ENCODE measurements around the gene SOX6. TPM values are rescaled to one million over a fixed set of nuclear protein-coding genes. Genes with fewer than 3 reads are reported as not detected.

SOX6 gene
- total RNA-seq, 2 experiments from 2014 or later, result 0.13 TPM; not detected in 1

GRCh38 chr11:16397390-16397789 lies 41.0 kb upstream of the SOX6 start:
- Histone ChIP-seq H3K9me2 (ENCODE audit: insufficient read depth, low read length) (no peaks in the 10 kb centered on the region), H4K20me1 (ENCODE audit: insufficient read depth, low read length) (no peaks in the 10 kb centered on the region; the same call in 1 of the 2 replicates), H2AFZ (ENCODE audit: low read length) (no peak overlapping the region), H3K79me2 (ENCODE audit: insufficient read depth, low read depth, low read length) (no peaks in the 10 kb centered on the region), H3K4me1 (ENCODE audit: insufficient read depth, low read length, poor library complexity, severe bottlenecking) (no peaks in the 10 kb centered on the region), H3K9me3 (ENCODE audit: low read length) (no peaks in the 10 kb centered on the region), H3K4me2 (ENCODE audit: low read length) (no peak overlapping the region), H3K36me3 (ENCODE audit: insufficient read depth, low read length) (no peaks in the 10 kb centered on the region), H3K27ac (ENCODE audit: low read depth, low read length, poor library complexity, severe bottlenecking) (no peak overlapping the region), H3K4me3 (ENCODE audit: low read depth, low read length, poor library complexity, severe bottlenecking) (no peak overlapping the region)
- ChIA-PET CTCF (ENCODE audit: unreplicated experiment) (no interaction called here), POLR2A (no interaction called here)
- no TSS peak for BruUV-seq (replicated peaks)
- intact Hi-C loops (cut with micrococcal nuclease; ENCODE audit: unreplicated experiment), result no loop called here
- TF ChIP-seq, protein P1, sequence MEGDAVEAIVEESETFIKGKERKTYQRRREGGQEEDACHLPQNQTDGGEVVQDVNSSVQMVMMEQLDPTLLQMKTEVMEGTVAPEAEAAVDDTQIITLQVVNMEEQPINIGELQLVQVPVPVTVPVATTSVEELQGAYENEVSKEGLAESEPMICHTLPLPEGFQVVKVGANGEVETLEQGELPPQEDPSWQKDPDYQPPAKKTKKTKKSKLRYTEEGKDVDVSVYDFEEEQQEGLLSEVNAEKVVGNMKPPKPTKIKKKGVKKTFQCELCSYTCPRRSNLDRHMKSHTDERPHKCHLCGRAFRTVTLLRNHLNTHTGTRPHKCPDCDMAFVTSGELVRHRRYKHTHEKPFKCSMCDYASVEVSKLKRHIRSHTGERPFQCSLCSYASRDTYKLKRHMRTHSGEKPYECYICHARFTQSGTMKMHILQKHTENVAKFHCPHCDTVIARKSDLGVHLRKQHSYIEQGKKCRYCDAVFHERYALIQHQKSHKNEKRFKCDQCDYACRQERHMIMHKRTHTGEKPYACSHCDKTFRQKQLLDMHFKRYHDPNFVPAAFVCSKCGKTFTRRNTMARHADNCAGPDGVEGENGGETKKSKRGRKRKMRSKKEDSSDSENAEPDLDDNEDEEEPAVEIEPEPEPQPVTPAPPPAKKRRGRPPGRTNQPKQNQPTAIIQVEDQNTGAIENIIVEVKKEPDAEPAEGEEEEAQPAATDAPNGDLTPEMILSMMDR (conservative IDR thresholded peaks at IDR 0.05; ENCODE audit: low read length), result no peak
- no peak for TF ChIP-seq EZH2phosphoT487 (IDR thresholded peaks at IDR 0.05; ENCODE audit: borderline replicate concordance, low read depth, low read length)
- DNase-seq (ENCODE audit: low spot score), result no peak

GRCh38 chr11:16395601-16396000 lies 39.3 kb upstream of the SOX6 start:
- ChIA-PET POLR2A (interaction anchor here (0.6 kb wide), 1 partner anchor 14 kb away, joined by 3 read pairs; no protein-coding TSS in a partner anchor), CTCF (ENCODE audit: unreplicated experiment) (no interaction called here)
- intact Hi-C loops (cut with micrococcal nuclease; ENCODE audit: unreplicated experiment), result no loop called here
- DNase-seq (ENCODE audit: low spot score), result no peak
- BruUV-seq (replicated peaks), result no TSS peak
- H4K20me1 ChIP-seq (ENCODE audit: insufficient read depth, low read length), result no peaks in the 10 kb centered on the region; the same call in 1 of the 2 replicates
- no peaks in the 10 kb centered on the region for H3K4me1 ChIP-seq (ENCODE audit: insufficient read depth, low read length, poor library complexity, severe bottlenecking)
- H3K27ac ChIP-seq (ENCODE audit: low read depth, low read length, poor library complexity, severe bottlenecking), result no peak overlapping the region
- H3K36me3 ChIP-seq (ENCODE audit: insufficient read depth, low read length), result no peaks in the 10 kb centered on the region
- H3K79me2 ChIP-seq (ENCODE audit: insufficient read depth, low read depth, low read length), result no peaks in the 10 kb centered on the region
- no peak overlapping the region for H2AFZ ChIP-seq (ENCODE audit: low read length)
- no peaks in the 10 kb centered on the region for H3K9me3 ChIP-seq (ENCODE audit: low read length)
- H3K9me2 ChIP-seq (ENCODE audit: insufficient read depth, low read length), result no peaks in the 10 kb centered on the region
- H3K4me3 ChIP-seq (ENCODE audit: low read depth, low read length, poor library complexity, severe bottlenecking), result no peak overlapping the region
- TF ChIP-seq EZH2phosphoT487 (IDR thresholded peaks at IDR 0.05; ENCODE audit: borderline replicate concordance, low read depth, low read length), result no peak
- TF ChIP-seq, protein P1 (conservative IDR thresholded peaks at IDR 0.05; ENCODE audit: low read length), result no peak
- H3K4me2 ChIP-seq (ENCODE audit: low read length), result no peak overlapping the region

GRCh38 chr11:16394947-16395346 lies 38.6 kb upstream of the SOX6 start:
- intact Hi-C loops (cut with micrococcal nuclease; ENCODE audit: unreplicated experiment), result no loop called here
- no peaks in the 10 kb centered on the region for H3K9me3 ChIP-seq (ENCODE audit: low read length)
- TF ChIP-seq EZH2phosphoT487 (IDR thresholded peaks at IDR 0.05; ENCODE audit: borderline replicate concordance, low read depth, low read length), result no peak
- TF ChIP-seq, protein P1 (conservative IDR thresholded peaks at IDR 0.05; ENCODE audit: low read length), result no peak
- no peaks in the 10 kb centered on the region for H3K36me3 ChIP-seq (ENCODE audit: insufficient read depth, low read length)
- H3K9me2 ChIP-seq (ENCODE audit: insufficient read depth, low read length), result no peaks in the 10 kb centered on the region
- H3K79me2 ChIP-seq (ENCODE audit: insufficient read depth, low read depth, low read length), result no peaks in the 10 kb centered on the region
- BruUV-seq (replicated peaks), result no TSS peak
- CTCF ChIA-PET (ENCODE audit: unreplicated experiment), result no interaction called here
- no peaks in the 10 kb centered on the region for H3K4me1 ChIP-seq (ENCODE audit: insufficient read depth, low read length, poor library complexity, severe bottlenecking)
- no peak overlapping the region for H3K4me2 ChIP-seq (ENCODE audit: low read length)
- no peaks in the 10 kb centered on the region; the same call in 1 of the 2 replicates for H4K20me1 ChIP-seq (ENCODE audit: insufficient read depth, low read length)
- no peak overlapping the region for H3K4me3 ChIP-seq (ENCODE audit: low read depth, low read length, poor library complexity, severe bottlenecking)
- H2AFZ ChIP-seq (ENCODE audit: low read length), result no peak overlapping the region
- POLR2A ChIA-PET, result interaction anchor here (0.6 kb wide), 1 partner anchor 14 kb away, joined by 3 read pairs; no protein-coding TSS in a partner anchor
- no peak overlapping the region for H3K27ac ChIP-seq (ENCODE audit: low read depth, low read length, poor library complexity, severe bottlenecking)
- no peak for DNase-seq (ENCODE audit: low spot score)

All from OCI-LY7 (cell line).